Left ventricle myocardium inferior (tissue), 1 donor: ENCODE data around the gene CCL13. TPM values are rescaled to one million over a fixed set of nuclear protein-coding genes. Genes with fewer than 3 reads are reported as not detected.

Experiments used
- DNase-seq: peaks from one replicate; pipeline ENCODE4 v3.0.0-alpha.2; 2020
- H3K27ac ChIP-seq: fragments of 200-600 bp; replicated peaks from 2 replicates; pipeline ENCODE4 v1.8.0; 2021
- H3K27me3 ChIP-seq: fragments of 200-600 bp; 2 replicates; pipeline ENCODE4 v1.8.0; 2021; ENCODE audit warnings: low read depth
- H3K36me3 ChIP-seq: fragments of 200-600 bp; 2 replicates; pipeline ENCODE4 v1.8.0; 2021
- H3K4me1 ChIP-seq: fragments of 200-600 bp; 2 replicates; pipeline ENCODE4 v1.8.0; 2021
- H3K4me3 ChIP-seq: fragments of 200-600 bp; 2 replicates; pipeline ENCODE4 v1.8.0; 2021; ENCODE audit warnings: mild to moderate bottlenecking, moderate library complexity
- H3K9me3 ChIP-seq: fragments of 200-600 bp; replicated peaks from 2 replicates; pipeline ENCODE4 v1.8.0; 2021
- intact Hi-C: fragments of 100-400 bp; cut with micrococcal nuclease; formaldehyde crosslinking; loops from one replicate; pipeline ENCODE4 v1.11.0; 2022
- total RNA-seq: library from RNA; stranded (reverse); fragmentation: NEBNext Ultra II Directional; extraction: Animal tissue kit (Norgen Biotek cat#: 25700); gene quantifications from one replicate; pipeline ENCODE4 v1.2.1, GENCODE V29; 2021
- TF ChIP-seq, protein P1 (sequence below): fragments of 200-600 bp; IDR thresholded peaks from 2 replicates; pipeline ENCODE4 v1.8.0; 2021; ENCODE audit warnings: antibody characterized with exemption, mild to moderate bottlenecking, borderline replicate concordance
- donor health status: DM: no; HTN: yes; CAD: no; lungs with severe emphysema.

CCL13 gene
- total RNA-seq, 1 donor from 2014 or later, result 0.74 TPM

- no peaks in the 10 kb centered on the region for H3K4me1 ChIP-seq
- no peaks in the 10 kb centered on the region for H3K36me3 ChIP-seq
- H3K4me3 ChIP-seq, result no peak overlapping the region
- no peak for DNase-seq
- H3K27ac ChIP-seq, result no peak overlapping the region
- intact Hi-C loops, result no loop called here
- TF ChIP-seq, protein P1, sequence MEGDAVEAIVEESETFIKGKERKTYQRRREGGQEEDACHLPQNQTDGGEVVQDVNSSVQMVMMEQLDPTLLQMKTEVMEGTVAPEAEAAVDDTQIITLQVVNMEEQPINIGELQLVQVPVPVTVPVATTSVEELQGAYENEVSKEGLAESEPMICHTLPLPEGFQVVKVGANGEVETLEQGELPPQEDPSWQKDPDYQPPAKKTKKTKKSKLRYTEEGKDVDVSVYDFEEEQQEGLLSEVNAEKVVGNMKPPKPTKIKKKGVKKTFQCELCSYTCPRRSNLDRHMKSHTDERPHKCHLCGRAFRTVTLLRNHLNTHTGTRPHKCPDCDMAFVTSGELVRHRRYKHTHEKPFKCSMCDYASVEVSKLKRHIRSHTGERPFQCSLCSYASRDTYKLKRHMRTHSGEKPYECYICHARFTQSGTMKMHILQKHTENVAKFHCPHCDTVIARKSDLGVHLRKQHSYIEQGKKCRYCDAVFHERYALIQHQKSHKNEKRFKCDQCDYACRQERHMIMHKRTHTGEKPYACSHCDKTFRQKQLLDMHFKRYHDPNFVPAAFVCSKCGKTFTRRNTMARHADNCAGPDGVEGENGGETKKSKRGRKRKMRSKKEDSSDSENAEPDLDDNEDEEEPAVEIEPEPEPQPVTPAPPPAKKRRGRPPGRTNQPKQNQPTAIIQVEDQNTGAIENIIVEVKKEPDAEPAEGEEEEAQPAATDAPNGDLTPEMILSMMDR, result no peak
- peaks cover 77% of the 10 kb centered on the region for H3K27me3 ChIP-seq
- H3K9me3 ChIP-seq, result no peaks in the 10 kb centered on the region
These were observed 26.9 kb downstream of the CCL13 start for GRCh38 chr17:34383216-34383615.

DNA sequence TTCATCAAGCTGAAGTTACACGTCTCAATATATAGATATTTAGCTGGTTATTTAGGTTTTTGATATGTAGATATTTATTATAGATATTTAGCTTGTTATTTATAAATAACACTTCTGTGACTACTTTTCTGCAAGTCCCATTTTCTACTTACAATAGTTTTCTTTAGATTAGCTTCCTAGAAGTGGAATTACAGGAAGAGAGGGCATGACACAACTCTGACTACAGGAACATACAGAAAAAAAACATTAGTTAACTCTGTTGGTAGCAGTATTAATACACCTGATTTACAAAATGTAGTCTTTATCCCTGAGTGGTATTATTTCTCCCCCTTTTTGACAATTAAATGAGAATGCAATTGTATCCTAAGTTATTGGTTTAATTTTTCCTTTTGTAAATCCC is 28.0 kb downstream of the CCL13 start:
- H3K4me1 ChIP-seq, result no peaks in the 10 kb centered on the region
- no peaks in the 10 kb centered on the region for H3K36me3 ChIP-seq
- peaks cover 78% of the 10 kb centered on the region for H3K27me3 ChIP-seq
- H3K9me3 ChIP-seq, result no peaks in the 10 kb centered on the region
- no peak overlapping the region for H3K27ac ChIP-seq
- TF ChIP-seq, protein P1, result no peak
- no peak overlapping the region for H3K4me3 ChIP-seq
- intact Hi-C loops, result no loop called here
- DNase-seq, result no peak

DNA sequence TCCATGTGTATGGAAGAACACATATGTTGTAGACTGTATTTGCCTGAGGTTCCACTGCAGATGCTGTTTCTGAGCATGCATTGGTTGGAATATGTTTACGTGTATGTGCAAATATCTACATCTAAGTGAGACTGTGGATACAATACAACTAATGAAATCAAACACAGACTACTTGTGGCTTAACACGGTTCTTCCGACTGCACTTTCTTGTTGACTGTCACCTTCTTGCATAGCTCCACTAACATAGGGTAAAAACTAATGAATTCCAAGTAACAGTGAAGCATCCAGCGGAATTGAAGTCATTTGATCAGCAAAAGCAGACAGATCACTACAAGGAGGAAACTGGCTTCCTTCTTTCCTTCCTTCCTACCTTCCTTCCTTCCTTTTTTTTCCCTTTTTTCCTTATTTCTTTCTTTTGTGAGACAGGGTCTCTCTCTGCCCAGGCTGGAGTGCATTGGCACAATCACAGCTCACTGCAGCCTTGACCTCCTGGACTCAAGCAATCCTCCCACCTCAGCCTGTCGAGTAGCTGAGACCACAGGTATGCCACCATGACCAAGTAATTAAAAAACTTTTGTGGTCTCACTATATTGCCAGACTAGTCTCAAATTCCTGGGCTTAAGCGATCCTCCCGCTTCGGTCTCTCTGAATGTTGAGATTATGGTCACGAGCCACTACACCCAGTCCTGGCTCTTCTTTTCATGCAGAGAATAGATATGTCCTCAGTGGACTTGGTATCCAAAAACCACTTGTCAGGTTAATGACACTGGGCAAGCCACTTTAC is 28.7 kb downstream of the CCL13 start:
- no peak for DNase-seq
- TF ChIP-seq, protein P1, result no peak

GRCh38 chr17:34386343-34386696 is 30.0 kb downstream of the CCL13 start:
- Histone ChIP-seq H3K4me1 (no peaks in the 10 kb centered on the region), H3K27ac (no peak overlapping the region), H3K27me3 (peaks cover 77% of the 10 kb centered on the region), H3K9me3 (no peaks in the 10 kb centered on the region), H3K36me3 (no peaks in the 10 kb centered on the region), H3K4me3 (no peak overlapping the region)
- intact Hi-C loops, result no loop called here
- no peak for DNase-seq
- TF ChIP-seq, protein P1, result no peak

More for the DNA sequence above, 28.7 kb downstream of the CCL13 start:
- Histone ChIP-seq H3K9me3 (no peaks in the 10 kb centered on the region), H3K36me3 (no peaks in the 10 kb centered on the region), H3K4me1 (no peaks in the 10 kb centered on the region), H3K27ac (no peak overlapping the region), H3K27me3 (peaks cover 79% of the 10 kb centered on the region), H3K4me3 (no peak overlapping the region)
- intact Hi-C loops, result no loop called here

- Histone ChIP-seq H3K27me3 (peaks cover 71% of the 10 kb centered on the region), H3K4me1 (no peaks in the 10 kb centered on the region), H3K4me3 (no peak overlapping the region), H3K36me3 (no peaks in the 10 kb centered on the region), H3K27ac (no peak overlapping the region), H3K9me3 (no peaks in the 10 kb centered on the region)
- no peak for DNase-seq
- TF ChIP-seq, protein P1, result no peak
- intact Hi-C loops, result no loop called here
These were observed 30.6 kb downstream of the CCL13 start for GRCh38 chr17:34386697-34387550.
